Transverse colon (tissue), 4 donors: ENCODE data around the gene CYBB.

Source experiments
- CTCF ChIP-seq, 5 experiments: fragments of 200-600 bp in 3 of 5; fragments of 450-650 bp in 2 of 5; sonication (generic) in 3 of 5; IDR thresholded peaks; 1 replicate in 2 of 5; 2 replicates in 3 of 5; pipeline ENCODE4 v1.5.1; 2016 to 2017; ENCODE audit warnings: antibody characterized with exemption in 5 of 5, inconsistent platforms in 3 of 5, mild to moderate bottlenecking in 2 of 5, moderate library complexity in 1 of 5
- EP300 ChIP-seq: sonication (generic); formaldehyde crosslinking; IDR thresholded peaks from one replicate; pipeline ENCODE4 v1.6.1; 2017; ENCODE audit warnings: antibody characterized with exemption, low read depth
- POLR2A ChIP-seq: fragments of 450-650 bp; IDR thresholded peaks from one replicate; pipeline ENCODE4 v1.6.1; 2016; ENCODE audit warnings: antibody characterized with exemption, mild to moderate bottlenecking, moderate library complexity
- POLR2AphosphoS5 ChIP-seq, 3 donors: sonication (generic); formaldehyde crosslinking; IDR thresholded peaks; one replicate each; pipeline ENCODE4 v1.6.1; 2016; ENCODE audit warnings: antibody characterized with exemption in 3 of 3

- no peak for TF ChIP-seq POLR2A
- TF ChIP-seq CTCF (IDR thresholded peaks at IDR 0.05), result no peak
- no peak for TF ChIP-seq EP300
- TF ChIP-seq POLR2AphosphoS5 (IDR thresholded peaks at IDR 0.05), result no peak
These were observed 66.3 kb downstream of the CYBB start for GRCh38 chrX:37846141-37846540.
